Tibial artery (tissue), 4 donors: ENCODE results near the gene GYS2.

Source experiments
- DNase-seq, 2 donors: peaks; one replicate each; pipeline ENCODE4 v3.0.0-alpha.2; 2019
- H3K27ac ChIP-seq, 2 donors: fragments of 200-600 bp; sonication (generic) in 1 of 2; 1 replicate in 1 of 2; 2 replicates in 1 of 2; pipeline ENCODE4 v1.5.1; 2018 to 2019; ENCODE audit warnings: mild to moderate bottlenecking in 1 of 2
- H3K27me3 ChIP-seq, 2 donors: fragments of 200-600 bp; sonication (generic) in 1 of 2; one replicate each; pipeline versions ENCODE4 v1.5.1 to v1.6.0; 2016 to 2019
- H3K36me3 ChIP-seq, 3 donors: fragments of 200-600 bp; sonication (generic) in 2 of 3; one replicate each; pipeline ENCODE4 v1.5.1; 2016 to 2019; ENCODE audit warnings: mild to moderate bottlenecking in 2 of 3
- H3K4me1 ChIP-seq, 4 donors: fragments of 200-600 bp; sonication (generic) in 2 of 4; 1 replicate in 3 of 4; 2 replicates in 1 of 4; pipeline ENCODE4 v1.5.1; 2016 to 2019
- H3K4me3 ChIP-seq, 2 donors: fragments of 200-600 bp; sonication (generic) in 1 of 2; 1 replicate in 1 of 2; 2 replicates in 1 of 2; pipeline ENCODE4 v1.5.1; 2018 to 2019; ENCODE audit warnings: mild to moderate bottlenecking in 2 of 2
- H3K9me3 ChIP-seq, 3 donors: fragments of 200-600 bp; sonication (generic) in 1 of 3; one replicate each; pipeline ENCODE4 v1.5.1; 2016 to 2019
- CTCF ChIP-seq, 2 experiments: fragments of 200-600 bp in 1 of 2; fragments of 450-650 bp in 1 of 2; IDR thresholded peaks; one replicate each; pipeline ENCODE4 v1.5.1; 2017 to 2019; ENCODE audit warnings: antibody characterized with exemption in 2 of 2, mild to moderate bottlenecking in 1 of 2, moderate library complexity in 1 of 2
- intact Hi-C: fragments of 100-400 bp; cut with DNase I; formaldehyde crosslinking; loops from one replicate; pipeline ENCODE4 v1.15.0; 2023; ENCODE audit warnings: low total_unique reads

GYS2 gene

GRCh38 chr12:21583587-21583986 is 21.1 kb downstream of the GYS2 start:
- no peak for TF ChIP-seq CTCF (IDR thresholded peaks at IDR 0.05)
- intact Hi-C loops = no loop called here
- Histone ChIP-seq H3K9me3 (no peaks in the 10 kb centered on the region), H3K27me3 (no peaks in the 10 kb centered on the region), H3K4me1 (no peaks in the 10 kb centered on the region), H3K36me3 (no peaks in the 10 kb centered on the region), H3K4me3 (no peak overlapping the region), H3K27ac (no peak overlapping the region)
- no peak for DNase-seq

DNA sequence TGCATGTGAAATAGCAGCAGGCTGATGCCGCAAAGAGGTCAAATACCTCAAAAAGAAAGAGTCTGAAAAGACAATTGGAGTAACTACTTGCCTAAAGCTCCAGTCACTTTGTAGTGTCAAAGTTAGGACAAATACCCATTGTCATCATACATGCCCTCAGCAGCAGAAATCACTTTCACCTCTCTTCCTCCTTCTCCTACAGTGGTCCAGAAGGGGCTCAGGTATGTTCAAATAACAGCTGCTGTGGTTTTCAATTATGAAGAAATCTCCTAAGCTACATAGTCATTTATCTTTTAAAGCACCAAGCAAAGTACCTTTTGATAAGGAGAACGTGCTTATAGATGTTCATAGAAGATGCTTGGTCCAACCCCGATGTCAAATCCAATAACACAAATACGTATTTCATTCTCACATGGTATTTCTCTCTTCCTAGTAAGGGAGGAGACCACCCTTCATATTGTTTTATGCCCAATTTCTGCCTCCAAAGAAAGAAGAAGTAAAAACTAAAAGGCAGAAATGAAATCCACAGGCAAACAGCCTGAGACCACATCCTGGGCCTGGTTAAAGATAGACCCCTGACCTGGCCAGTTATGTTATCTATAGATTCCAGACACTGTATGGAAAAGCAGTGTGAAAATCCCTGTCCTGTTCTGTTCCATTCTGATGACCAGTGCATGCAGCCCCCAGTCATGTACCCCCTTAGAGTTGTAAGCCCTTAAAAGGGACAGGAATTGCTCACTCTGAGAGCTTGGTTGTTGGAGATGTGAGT is 23.7 kb downstream of the GYS2 start:
- Histone ChIP-seq H3K27me3 (no peaks in the 10 kb centered on the region), H3K4me3 (no peak overlapping the region), H3K36me3 (no peaks in the 10 kb centered on the region), H3K27ac (no peak overlapping the region), H3K4me1 (no peaks in the 10 kb centered on the region), H3K9me3 (no peaks in the 10 kb centered on the region)
- no peak for TF ChIP-seq CTCF (IDR thresholded peaks at IDR 0.05)
- no peak for DNase-seq
- intact Hi-C loops = no loop called here

DNA sequence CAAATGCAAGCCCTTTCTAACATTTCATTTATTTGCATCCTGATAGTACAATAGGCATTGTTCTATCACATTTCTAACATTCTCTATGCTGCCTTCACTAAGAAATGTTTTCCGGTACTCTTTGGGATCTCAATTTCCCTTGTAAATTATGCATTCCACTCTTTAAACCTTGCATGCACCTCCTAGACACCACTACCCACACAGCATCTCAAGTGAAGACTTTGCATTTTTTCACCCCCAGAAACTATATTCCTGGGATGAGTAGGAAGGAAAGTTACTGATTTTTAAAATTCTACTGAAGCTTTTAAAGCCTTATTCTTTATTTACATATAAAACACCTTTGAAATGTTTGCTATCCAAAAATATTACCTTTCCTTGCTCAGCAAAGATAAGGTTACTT is 27.1 kb downstream of the GYS2 start:
- intact Hi-C loops = no loop called here
- no peak for TF ChIP-seq CTCF (IDR thresholded peaks at IDR 0.05)
- no peak overlapping the region for H3K4me3 ChIP-seq
- H3K27ac ChIP-seq = no peak overlapping the region
- H3K27me3 ChIP-seq = no peaks in the 10 kb centered on the region
- no peaks in the 10 kb centered on the region for H3K9me3 ChIP-seq
- H3K36me3 ChIP-seq = no peaks in the 10 kb centered on the region
- no peak for DNase-seq
- no peaks in the 10 kb centered on the region for H3K4me1 ChIP-seq

- Histone ChIP-seq H3K27me3 (no peaks in the 10 kb centered on the region), H3K9me3 (no peaks in the 10 kb centered on the region), H3K4me3 (no peak overlapping the region), H3K36me3 (no peaks in the 10 kb centered on the region), H3K4me1 (no peaks in the 10 kb centered on the region), H3K27ac (no peak overlapping the region)
- no peak for TF ChIP-seq CTCF (IDR thresholded peaks at IDR 0.05)
- intact Hi-C loops = no loop called here
- no peak for DNase-seq
Measured at GRCh38 chr12:21576431-21576830, 28.2 kb downstream of the GYS2 start.

- H3K4me3 ChIP-seq = no peak overlapping the region
- H3K9me3 ChIP-seq = no peaks in the 10 kb centered on the region
- no peak overlapping the region for H3K27ac ChIP-seq
- intact Hi-C loops = no loop called here
- DNase-seq = no peak
- TF ChIP-seq CTCF (IDR thresholded peaks at IDR 0.05) = no peak
- H3K4me1 ChIP-seq = no peaks in the 10 kb centered on the region
- no peaks in the 10 kb centered on the region for H3K36me3 ChIP-seq
- H3K27me3 ChIP-seq = no peaks in the 10 kb centered on the region
Measured at GRCh38 chr12:21573733-21574358, 30.8 kb downstream of the GYS2 start.
